NCI-H748 treated with DMSO at 0.1 percent for 48 hours (cell line): ENCODE data around the gene MRPS18A.
A peak's percentile ranks its signal among the peaks of the same experiment; 100 is the strongest.
"Not testable (repeated sequence)": the region's sequence is repeated elsewhere in the genome, so short reads cannot be mapped to it uniquely, and the experiment has no call there.

Source experiments
- DNase-seq: peaks from one replicate; lab custom pipeline; 2025; lab: John Stamatoyannopoulos, UW

The MRPS18A gene

DNA sequence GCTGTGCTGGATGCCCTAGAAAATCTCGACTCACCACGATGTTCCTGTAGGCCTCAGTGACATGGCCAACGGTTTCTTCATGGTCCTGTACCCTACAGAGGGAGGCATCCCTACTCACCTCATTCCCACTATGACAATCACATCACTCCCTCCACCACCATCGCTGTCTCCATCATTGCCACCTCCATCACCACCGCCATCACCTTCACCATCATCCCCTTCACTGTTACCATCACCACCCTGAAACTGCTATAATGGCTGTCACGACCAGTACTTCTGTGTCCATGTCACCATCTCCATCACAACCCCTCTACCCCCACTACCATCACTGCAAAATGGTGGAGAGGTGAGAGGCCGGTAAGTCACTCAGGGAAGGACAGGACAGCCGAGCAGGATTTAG is 29.8 kb upstream of the MRPS18A start:
- no peak for DNase-seq

GRCh38 chr6:43716099-43716498 is 28.5 kb upstream of the MRPS18A start:
- DNase-seq = no peak

DNA sequence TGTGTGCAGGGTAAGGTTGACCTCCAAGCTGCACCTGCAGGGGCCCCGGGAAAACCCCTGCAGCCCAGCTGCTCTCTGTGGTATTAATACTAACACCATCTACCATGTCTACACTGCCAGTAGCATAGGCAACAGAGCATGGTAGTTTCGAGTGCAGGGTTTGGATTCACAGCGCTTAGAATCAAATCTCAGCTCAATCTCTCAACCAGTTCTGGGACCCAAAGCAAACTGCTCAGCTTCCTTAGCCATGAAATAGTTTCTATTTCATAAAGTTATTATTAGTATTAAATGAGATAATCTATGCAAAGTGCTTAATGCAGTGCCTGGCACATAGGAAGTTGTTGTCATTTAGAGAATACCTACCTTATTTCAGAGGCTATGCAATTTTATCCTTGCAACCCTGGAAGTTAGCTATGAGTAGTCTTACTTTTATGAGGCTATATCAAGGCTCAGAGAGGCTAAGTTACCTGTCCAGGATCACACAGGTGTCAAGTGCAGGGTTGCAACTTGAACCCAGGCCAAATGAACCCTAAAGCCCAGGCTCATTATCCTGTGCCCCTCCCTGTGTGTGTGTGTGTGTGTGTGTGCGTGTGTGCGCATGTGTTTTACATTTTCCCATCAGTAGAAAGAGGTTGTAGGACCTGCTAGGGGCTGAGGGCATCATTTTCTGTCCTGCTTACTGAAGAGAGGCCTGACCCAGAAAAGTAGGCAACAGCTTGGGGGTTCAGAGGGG is 27.6 kb upstream of the MRPS18A start:
- no peak for DNase-seq

GRCh38 chr6:43714311-43715055 is 26.9 kb upstream of the MRPS18A start:
- no peak for DNase-seq

DNA sequence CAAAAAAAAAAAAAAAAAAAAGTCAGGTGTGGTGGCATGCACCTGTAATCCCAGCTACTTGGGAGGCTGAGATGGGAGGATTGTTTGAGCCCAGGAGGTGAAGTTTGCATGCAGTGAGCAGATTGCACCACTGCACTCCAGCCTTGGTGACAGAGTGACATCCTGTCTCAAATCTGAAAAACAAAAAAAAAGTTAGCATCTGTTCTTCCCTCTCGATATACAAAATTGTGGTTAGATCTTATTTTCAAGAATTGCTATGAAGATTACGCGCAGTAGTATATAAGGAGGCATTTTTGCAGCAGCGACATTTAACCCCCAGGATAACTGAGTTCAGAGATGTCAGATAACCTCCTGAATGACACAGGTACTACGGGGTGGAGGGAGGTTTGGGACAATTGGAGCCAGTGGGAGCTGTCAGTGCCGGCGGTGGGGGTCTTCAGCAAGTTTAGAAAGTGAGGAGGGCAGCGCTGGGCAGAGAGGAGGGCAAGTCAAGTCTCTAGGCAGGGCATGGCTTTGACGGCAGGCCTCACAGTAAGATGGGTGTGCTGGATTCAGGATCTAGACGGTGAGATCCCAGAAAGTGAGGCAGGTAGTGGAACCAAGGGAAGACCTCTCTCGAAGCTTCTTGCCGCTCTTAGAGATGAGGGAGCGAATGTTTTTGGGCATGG is 26.2 kb upstream of the MRPS18A start:
- DNase-seq = no peak

DNA sequence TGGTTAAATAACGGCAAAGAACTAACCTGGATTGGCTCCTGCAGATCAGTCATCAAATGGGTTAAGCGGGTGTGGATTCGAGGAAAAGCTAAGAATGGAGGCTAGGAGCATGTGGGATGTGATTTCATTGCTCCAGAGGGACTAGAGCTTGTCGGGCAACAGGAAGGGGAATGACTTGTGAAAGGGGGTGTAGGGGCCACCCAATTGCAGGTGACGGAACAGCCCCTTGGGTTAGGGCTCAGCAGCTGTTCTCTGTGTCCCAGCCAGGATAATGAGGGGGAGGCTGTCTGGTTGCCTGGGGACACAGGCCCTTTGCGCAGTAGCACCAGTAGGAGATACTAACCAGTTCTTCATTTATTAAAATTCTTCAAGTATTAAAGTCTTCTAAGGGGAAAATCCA is 25.0 kb upstream of the MRPS18A start:
- DNase-seq = no peak

DNA sequence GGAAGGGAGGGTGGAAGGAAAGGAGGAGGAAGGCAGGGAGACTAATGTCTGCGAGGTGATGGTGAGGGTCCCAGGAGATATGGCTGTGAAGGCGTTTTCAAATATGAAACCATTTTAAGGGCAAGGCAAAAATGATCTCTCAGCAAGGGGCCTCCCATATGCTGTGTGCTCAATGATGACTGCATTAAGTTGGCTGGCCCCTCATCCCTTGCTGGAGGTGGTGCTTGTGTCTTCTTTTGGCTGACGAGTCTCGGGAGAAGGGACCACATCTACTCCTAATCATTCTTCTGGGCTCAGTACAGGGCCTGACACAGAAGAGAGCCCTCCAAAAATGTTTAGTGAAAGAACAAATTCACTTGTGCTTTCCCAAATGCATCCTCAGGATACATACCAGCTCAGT is 23.0 kb upstream of the MRPS18A start:
- no peak for DNase-seq

DNA sequence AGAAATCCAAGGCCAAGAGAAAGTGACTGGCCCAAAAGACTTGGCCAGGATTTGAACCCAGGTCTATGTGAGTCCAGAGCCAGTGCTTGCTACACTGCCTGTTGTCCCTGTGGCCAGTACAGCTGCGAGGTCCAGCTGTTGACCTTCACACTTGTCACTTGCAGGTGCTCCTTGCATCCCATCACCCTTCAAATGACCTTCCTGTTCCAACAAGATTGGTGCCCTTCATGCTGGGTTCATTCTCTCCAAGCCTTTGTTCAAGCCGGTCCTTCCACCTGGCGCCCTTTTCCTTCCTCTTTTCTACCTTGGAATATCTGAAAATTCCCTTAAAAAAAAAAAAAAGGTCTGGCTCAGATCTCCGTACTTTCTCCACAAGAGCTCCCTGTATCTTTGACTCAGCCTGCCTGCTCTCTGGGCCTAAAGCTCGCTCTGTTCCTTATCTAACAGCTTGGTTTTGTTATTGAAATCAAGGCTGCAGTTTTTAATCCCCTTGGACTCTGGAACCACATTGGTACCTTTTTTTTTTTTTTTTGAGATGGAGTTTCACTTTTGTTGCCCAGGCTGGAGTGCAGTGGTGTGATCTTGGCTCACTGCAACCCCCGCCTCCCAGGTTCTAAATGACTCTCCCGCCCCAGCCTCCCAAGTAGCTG is 22.2 kb upstream of the MRPS18A start:
- no peak for DNase-seq

DNA sequence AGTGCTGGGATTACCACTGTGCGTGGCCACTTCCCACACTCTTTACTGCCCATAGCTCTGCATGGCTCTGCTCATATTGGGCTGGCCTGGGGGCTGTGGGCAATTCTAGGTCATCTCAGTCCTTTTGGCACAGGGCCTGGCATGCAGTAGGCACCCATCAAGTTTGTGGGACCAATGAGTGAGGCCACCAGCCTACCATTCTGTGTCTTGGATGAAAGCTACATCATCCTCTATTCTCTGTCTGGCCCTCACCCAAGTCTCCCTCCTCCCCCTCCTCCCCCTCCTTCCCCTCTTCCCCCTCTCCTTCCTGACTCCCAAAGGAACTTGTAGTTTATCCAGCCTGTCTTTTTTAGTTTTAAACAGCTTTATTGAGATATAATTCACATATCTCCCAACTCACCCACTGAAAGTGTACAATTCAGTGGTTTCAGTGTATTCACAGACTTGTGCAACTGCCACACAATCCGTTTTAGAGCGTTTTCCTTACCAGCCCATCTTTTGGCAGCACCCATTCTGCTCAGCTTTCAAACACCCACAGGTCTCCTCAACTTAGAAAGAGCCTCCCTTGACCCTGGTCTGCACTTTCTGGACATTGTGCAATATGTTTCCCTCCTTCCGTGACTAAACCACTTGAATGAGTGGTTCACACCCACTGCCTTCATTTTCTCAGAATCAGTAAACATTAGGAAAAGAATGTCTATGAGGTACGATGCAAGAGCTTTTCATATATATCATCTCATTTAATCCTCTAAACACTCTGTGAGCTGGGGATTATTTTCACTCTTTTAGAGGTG is 21.5 kb upstream of the MRPS18A start:
- DNase-seq = no peak

DNA sequence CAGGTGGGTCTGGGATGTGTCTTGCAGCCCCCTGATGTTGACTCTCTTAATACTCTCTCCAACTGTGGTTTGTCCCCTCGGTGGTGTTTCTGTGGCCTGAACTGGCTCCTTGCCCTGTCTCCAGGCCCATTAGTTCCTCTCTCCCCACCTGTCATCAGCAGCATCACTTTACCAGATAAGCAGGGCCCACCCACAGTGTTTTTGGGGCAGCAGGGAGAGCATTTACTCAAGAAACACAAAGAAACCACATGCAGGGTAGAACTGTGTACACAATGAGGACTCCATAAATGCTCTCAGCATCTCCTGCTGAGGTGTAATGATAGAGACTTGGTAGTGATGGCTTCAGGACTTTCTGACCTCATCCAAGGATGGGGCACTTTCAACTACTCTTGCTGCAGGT is 20.2 kb upstream of the MRPS18A start:
- no peak for DNase-seq

GRCh38 chr6:43707269-43707668 is 19.7 kb upstream of the MRPS18A start:
- no peak for DNase-seq

GRCh38 chr6:43706788-43707187 is 19.2 kb upstream of the MRPS18A start:
- no peak for DNase-seq

DNA sequence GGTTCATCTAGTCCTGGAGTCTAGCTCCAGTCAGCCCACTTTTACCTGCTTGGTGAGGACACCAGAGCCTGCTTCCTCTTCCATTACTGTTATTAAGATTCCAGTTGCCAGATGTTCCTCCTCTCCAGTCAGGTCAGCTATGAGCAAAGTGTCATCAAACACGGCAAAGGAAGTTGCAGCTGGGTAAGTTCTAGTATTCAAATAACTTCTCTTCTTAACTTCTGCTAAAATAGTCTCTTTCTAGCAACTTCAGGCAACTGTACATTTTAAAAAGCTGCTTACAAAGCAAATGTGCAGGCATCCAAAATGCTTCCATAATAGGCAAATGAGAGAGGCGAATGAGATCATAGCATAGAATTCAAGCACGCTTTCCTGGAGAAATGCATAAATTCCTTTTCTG is 18.4 kb upstream of the MRPS18A start:
- no peak for DNase-seq

DNA sequence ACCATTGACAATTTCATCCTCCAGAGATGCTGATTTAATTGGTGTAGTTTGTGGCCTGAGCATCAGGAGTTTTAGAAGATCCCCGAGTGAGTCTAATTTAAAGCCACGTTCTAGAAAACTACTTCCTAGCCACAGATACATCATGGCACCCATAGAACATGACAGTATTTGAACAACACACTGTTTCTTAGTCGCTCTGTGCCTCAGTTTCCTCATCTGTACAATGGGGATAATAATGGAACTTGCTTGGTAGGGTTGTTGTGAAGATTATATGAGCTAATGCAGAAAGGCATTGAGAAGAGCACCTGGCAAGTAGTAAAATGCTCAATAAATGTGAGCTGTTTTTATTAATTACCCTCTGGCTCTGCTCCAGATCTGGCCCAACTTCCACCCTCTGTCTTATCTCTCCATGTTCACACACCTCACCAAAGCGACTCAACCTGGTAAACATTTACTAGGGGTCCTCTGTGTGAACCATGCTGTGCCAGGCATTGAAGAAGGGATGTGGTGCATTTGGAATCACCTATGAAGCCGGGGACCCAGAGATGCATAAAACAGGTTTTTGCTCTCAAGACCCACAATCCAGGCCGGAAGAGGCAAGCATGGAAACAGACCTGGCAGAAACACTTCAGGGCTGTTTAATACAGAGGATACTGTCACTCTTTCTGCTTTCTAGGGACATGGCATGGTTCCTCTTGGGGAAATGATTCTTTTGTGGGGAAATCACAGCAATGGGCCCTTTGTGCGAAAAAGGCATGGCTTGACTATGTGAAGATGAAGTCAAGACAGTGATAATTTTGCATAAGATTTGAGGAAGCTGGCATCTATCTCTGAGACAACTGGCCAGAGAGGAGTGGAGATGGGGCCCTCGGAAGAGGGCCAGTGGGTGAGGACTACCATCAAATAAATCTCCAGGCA is 16.2 kb upstream of the MRPS18A start:
- peak; percentile 78 for DNase-seq

GRCh38 chr6:43702534-43703440 is 15.2 kb upstream of the MRPS18A start:
- peak; percentile 94 for DNase-seq

GRCh38 chr6:43702171-43702533 is 14.6 kb upstream of the MRPS18A start:
- DNase-seq = no peak

GRCh38 chr6:43700939-43701560 is 13.5 kb upstream of the MRPS18A start:
- not testable (repeated sequence) for DNase-seq

DNA sequence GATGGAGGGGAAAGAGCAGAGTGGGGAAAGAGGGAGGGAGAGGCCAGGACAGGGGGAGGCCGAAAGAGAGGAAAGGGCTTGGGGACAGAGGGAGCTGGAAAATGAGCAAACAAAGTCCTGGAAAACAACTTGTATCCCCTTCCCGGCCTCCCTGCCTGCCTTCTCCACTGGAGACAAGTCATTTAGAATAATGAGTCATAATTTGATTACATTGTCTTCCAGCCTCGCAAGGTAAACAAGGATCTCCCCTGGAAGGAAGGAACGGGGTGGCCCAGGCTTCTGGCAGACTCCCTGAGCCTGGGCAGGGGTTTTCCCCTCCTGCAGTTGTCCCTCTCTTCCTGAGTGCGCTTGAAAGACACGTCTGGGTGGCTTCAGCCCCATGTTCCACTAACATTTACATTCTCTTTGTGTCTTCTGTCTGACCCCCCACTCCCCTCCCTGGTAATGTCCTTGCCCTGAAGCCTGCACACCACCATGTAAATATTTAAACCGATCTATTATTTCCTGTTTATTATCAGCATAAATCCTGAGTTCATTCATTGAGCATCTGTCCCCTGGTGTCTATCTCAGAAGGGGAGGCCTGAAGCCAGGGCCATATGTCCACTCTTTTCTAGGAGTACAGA is 12.1 kb upstream of the MRPS18A start:
- peak; percentile 89 for DNase-seq
